Anterior cingulate cortex (tissue), 58 donors: ENCODE measurements around the gene ROS1.
"Not testable (repeated sequence)": the region's sequence is repeated elsewhere in the genome, so short reads cannot be mapped to it uniquely, and the experiment has no call there.

Experiments
- DNase-seq, 58 donors: peaks; one replicate each; lab custom pipeline; 2025; lab: John Stamatoyannopoulos, UW

Gene ROS1

DNA sequence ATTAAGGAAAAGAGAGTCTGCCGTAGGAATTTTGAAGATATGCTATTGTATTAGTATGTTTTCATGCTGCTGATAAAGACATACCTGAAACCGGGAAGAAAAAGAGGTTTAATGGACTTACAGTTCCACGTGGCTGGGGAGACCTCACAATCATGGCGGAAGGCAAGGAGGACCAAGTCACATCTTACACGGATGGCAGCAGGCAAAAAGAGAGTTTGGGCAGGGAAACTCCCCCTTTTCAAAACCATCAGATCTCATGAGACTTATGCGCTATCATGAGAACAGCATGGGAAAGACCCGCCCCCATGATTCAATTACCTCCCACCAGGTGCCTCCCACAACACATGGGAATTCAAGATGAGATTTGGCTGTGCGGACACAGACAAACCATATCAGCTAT lies 16.6 kb upstream of the ROS1 start:
- not testable (repeated sequence) for DNase-seq

DNA sequence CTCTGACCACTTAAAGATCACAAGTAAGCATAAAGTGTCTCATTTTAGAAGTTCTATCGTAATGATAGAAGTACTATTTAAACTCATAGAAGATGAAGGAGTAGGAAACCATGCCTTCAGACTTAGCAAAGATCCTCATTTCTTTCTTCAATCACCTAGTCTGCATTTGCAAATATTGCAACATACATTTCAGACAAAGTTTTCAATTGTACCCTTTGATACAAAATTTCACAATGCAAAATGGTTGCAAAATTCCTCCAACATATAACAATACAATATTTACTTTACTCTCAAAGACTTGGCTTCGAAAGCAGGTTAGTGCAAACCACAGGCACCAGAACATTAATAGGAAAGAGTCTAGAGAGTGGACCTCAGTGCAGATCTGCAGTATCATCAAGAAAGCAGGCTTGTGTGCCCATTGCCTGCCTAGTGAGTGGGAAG lies 16.1 kb upstream of the ROS1 start:
- no peak for DNase-seq

DNA sequence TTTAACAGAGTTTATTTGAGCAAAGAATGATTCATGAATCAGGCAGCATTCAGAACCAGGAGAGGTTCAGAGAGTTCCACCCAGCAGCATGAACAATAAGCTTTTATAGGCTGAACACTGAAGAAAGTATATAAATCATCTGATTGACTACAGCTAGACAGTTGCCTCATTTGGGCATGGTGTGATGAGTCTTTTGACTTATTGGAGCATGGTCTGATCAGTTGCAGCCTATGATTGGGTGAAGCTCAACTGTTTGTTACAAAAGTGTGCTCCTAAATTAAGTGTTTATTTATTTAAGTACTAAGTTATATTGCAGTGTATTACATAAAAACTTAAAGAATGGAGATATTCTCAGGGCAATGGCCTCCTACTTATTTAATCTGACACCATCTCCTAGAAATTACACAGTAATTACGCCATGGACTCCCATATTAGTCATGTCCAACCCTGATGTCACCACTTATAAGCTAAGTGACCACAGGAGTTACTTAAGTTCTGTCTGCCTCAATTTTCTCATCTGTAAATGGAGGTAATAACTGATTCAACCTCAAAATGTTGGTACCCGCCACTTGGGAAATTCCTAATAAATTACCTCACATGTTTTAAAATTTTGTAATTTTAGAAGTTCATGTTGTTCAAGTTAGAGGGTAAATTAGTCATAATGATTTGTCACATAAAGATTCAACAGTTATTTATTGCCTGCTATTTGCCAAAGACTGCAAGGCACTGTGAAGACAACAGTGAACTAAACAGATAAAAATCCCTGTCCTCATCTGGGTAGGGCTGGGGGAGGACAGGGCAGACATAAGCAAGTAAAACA lies 15.2 kb upstream of the ROS1 start:
- DNase-seq, result no peak

DNA sequence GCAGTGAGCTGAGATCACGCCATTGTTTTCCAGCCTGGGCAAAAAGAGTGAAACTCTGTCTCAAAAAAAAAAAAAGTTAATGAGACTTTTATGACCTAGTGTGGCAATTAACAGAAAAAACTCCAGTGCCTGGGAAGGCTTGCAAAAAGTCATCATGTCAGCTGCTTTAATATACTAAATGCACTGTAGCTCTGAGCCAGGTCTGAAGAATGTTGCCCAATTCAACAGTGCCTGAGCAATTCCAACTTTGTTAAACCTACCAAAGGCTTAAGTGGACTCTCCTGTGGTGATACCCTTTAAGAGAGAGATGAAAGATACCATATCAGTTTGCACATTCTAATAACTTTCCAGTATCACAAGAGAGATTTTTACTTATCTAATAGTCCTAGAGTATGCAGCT lies 6.5 kb upstream of the ROS1 start:
- no peak for DNase-seq

DNA sequence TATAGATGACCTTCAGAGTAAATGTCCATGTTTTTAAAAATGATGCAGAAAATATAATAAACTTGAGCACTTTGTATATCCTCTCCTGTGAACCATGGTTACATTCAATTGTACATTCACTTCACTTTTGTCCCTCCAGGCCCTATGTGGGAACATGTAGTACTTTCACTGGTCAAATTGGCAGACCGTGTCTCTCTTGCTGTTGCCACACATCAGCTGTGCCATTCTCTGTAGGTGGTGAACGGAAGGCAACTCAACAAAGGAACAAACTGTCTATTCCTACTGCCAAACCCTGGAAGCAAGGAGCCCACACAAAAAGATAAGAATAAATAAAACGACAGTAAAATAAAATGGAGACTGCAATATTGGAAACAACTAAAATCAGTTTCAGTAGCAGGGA lies 2.0 kb downstream of the ROS1 start:
- DNase-seq, result peak in 13 of 58 donors; percentile 4 to 62 (median 17)

DNA sequence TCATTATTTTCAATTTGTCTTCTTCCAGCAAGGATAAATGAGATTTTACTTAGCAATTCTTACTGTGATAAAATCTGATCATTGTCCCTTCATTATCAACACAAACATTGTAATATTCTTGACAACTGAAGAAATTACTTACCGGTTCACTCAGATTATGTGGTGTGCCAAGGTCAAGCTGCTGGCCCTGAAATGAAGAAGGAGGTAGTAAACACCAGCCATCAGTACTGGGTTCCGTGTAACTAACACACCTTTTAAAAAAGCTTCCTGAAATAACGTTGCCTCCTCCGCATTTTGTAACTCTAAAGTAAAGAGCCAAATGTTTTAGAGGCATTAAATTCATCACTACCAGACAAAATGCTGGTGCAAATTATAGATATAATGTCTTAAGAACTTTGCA lies 7.4 kb downstream of the ROS1 start:
- no peak for DNase-seq

DNA sequence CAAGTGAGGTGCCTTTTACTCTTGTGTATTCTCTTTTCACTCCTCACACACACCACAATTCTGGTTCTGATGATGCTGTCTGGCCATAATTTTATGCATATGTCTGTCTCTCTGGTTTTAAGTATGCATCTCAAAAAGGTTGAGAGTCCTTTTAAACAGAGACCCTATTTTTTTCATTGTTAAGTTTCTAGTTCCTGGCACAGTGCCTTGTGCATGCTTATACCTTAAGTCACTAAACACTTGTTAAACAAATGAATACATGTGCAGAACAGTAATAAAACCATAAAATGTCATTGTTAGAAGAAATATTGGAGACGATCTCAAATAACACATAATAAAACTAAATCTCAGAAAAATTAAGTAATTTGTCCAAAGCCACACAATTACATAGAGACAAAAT lies 7.9 kb downstream of the ROS1 start:
- no peak for DNase-seq

DNA sequence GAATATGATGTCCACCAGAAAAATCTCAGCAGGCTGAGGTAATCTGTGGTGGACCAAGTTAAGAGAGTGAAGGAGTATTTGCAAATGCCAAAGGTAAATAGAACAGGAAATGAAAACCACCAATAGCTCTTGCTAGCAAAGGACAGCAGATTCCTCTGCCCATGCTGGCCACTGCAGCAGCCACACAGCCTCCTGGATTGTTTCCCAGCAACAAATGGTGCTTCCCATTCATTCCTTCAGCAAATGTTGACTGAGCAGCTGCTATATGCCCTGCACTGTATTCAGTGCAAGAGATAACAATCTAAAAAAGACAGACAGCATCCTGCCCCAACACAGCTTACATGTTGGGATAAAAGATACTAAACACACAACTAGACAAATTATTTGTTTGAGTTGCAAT lies 11.0 kb downstream of the ROS1 start:
- peak in 1 of 58 donors; percentile 1 for DNase-seq

DNA sequence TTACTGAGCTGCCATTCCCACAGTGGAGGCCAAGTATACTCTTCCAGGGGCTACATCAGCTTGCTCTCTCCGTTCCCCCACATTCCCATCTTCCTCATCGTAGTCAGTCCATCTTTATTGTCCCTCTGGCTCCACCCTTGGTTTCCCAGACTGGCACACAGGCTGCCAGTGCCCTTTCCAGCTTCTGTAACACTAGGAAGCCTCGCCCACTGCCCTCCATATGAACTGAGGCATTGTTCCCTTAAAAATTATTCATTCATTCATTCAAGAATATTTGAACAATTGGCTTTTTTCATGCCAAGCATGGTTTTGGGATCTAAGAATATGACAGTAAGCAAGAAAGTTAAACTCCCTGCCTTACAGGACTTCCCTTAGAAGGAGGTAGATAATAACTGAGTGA lies 14.3 kb downstream of the ROS1 start:
- DNase-seq, result no peak

DNA sequence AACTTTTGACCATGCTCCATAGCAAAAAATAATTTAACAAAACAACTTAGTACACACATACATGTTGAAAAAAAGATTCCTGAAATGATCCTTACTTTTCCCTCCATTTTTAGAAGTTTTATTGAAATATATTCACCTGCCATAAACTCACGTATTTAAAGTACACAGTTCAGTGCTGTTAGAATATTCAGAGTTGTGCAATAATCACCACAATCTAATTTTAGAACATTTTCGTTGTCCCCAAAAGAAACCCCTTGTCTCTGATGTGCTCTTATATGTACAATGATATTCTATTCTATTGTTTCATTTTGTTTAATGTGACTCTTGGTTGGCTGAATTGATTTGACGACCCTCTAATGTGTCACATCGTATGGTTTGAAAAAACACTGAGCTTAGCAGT lies 15.9 kb downstream of the ROS1 start:
- DNase-seq, result no peak

DNA sequence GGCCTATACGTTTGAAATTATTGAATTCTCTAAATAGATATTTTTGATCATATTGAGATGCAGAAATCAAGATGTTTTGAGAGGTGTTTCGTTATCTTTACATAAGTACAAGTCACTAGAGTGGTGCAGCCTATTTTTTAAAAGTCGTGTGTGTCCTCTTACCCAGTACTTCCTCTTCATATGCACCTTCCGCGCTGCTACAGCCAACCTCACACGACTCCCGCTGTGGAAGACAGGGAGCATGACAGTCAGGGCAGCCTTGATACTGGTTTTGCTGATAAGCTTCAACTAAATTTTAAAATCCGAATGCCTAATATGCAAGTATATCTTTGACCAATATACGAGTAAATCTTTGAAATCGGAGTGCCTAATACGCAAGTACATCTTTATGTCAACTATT lies 16.3 kb downstream of the ROS1 start:
- no peak for DNase-seq

DNA sequence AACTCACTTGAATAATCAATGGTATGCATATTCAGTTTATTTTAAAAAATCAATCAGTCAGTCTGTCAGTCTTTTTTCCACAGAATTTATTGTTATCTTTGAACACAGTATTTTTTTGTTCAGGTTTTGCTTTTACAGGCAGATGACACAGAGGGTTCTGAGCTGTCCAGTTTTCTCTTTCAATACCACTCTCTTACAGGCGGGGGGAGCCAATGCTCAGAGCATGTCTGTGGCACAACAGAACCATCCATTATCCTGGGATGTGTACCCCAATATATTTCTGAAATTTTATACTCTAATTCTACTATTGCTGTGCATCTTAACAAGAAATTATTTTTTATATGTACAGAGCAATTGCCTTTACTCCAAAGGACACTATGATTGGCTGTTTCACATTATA lies 21.2 kb downstream of the ROS1 start:
- DNase-seq, result peak in 1 of 58 donors; percentile 1

DNA sequence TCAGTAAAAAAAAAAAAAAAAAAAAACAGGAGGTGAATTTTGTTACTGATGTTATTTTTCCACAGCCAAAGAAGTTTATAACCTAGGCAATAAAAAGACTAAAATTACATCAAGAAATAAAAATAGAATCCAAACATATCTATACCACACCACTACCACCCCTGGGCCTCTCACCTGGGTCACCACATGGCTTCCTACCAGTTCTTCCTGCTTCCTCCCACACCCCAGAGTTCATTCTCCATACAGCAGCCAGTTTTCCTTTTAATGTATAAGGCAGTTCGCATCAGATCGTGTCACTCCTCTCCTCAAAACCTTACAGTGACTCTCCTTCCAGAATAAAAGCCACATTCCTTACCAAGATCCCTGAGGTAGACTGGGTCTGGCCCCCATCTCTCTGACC lies 23.9 kb downstream of the ROS1 start:
- no peak for DNase-seq

DNA sequence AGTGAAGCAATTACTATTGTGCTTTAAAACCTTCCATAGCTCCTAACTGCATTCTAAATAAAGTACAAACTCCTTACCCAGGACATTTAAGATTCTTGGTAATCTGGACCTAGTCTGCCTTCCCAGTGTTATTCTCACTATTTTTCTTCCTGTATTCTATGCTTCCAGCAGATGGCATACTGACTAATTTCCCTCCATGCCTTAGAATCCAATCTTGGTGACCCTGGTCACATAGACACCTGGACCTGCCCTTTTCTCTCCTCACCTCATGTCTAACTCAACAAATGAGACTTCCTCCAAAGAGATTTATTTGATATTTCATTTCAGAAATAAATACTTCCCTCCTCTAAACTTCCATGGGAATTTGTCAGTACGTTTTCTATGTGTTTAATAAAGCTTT lies 25.8 kb downstream of the ROS1 start:
- no peak for DNase-seq

DNA sequence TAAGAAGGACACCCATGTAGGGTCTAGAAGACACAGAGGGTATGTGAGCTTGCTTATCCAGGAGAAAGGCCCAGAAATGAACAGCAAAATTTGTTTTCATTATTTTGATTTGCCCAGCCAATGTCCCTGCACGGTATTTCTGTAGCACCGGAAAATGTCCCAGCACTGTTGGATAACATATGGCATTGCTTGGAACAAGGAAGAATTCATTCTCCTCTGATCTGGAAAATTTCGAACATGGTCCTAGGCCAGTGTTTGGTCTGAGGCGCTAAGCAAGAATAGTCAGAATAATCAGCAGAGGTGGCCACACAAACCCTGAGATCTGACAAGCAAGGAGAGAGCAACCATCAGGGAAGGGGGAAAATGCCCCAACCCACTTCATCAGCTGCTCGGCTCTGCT lies 26.6 kb downstream of the ROS1 start:
- no peak for DNase-seq

DNA sequence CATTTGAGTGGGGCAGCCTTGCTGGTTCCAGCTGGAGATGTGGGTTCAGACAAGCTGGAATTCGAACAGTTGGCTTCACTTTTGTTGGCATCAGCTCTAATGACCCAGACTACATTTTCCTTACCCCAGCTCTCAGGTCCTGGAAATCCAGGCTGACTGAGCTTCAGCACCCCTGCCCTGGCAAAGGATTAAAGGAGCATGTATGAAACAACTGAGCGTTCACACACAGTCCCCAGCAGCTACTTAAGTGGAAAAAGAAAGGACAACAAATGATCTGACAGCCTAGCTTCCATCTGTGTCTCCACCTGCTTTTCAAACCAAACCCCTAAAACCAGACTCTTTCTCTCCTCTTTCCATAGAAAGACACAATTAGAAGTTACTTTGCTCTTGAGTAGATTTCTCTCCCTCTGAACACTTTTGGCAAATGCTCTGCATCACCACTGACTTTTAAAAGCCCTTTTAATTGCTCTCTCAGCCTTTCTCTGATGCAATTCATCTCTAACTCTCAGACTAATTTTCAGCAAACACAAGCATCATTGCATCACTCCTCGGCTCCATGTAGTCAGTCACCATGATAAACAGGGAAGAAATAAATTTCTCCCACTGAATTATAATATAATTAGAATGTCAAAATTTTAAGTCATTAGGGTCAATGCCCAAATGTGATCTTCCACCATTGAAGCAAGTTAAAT lies 28.1 kb downstream of the ROS1 start:
- no peak for DNase-seq

DNA sequence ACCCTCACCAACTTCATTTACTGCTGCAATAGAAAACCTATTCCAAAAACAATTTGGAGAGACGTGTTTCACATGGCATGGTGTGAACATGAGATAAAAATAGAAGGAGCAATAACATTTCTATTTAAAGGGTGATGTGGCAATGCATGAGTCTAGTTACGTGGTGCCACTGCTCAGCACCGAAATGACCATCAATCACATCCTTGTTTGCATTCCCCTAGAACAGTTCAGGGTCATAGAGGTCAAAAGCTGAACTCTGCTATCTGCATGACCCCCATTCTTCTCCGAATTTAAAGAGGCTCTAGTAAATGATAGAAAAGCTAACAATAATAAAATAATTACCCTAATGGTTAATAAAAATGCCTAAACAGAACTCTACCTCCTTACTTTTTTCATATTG lies 29.5 kb downstream of the ROS1 start:
- DNase-seq, result no peak

DNA sequence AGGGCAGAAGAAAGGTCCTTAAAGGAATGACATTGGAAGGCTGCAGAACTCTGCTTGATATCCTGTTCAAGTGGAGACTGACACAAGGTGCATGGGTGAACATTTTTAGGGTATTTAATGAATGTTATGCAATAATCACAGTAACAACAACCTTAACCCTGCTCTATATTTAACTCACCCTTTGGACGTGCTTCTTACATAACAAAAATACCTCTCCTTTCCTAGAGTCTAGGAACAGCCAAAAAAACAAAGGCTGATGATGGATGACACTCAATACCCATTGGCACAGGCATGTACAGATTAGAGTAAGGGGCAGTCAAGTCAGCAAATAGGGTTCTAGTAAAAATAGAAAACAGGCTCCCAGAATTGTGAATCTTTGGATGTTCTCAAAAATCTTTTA lies 30.6 kb downstream of the ROS1 start:
- DNase-seq, result no peak

DNA sequence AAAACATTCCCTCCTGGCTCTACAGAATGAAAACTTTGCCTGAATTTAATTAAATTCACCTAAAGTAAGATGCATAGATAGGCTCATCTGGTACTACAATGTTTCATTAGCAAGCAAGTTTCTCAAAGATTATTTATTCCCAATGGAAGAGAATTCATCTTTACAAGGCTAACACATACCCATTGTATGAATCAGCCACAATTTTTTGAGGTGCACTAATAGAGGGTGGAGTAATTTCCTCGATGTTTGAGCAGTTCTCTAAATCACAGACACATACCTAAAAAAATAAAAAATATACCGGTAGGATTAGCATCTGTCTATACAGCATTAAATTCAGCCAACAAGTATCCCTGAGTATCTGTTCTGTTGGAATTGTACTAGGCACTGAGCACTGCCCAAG lies 32.7 kb downstream of the ROS1 start:
- no peak for DNase-seq

DNA sequence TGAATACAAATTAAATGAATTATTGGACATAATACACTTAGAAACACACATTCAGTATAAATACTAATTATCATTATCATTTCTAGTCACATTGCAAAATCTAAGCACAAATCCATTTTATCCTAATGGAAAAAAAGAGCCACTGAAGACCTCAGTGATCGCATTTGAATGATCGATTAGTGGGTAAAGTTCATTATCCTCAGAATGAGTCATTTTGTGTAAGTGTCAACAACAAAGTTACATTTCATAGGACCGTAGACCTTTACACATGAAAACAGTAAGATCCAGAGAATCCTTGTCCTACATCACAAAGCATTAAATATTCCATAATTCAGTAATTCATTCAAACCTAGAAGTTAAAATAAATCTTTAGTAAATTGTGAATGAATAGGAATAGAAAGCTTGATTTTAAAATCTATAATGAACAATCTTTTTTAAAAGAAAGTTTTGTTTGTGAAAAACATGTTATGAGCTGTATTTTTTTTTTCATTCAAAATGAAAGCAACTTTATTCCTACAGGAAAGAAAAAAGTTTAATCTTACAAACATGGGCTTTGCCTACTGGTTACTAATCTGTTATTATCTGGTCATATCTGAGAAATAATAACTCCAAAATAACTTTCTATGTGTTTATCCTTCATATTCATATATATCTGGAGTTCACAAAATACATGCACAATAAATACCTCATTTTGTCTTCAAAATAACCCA lies 33.7 kb downstream of the ROS1 start:
- DNase-seq, result no peak

DNA sequence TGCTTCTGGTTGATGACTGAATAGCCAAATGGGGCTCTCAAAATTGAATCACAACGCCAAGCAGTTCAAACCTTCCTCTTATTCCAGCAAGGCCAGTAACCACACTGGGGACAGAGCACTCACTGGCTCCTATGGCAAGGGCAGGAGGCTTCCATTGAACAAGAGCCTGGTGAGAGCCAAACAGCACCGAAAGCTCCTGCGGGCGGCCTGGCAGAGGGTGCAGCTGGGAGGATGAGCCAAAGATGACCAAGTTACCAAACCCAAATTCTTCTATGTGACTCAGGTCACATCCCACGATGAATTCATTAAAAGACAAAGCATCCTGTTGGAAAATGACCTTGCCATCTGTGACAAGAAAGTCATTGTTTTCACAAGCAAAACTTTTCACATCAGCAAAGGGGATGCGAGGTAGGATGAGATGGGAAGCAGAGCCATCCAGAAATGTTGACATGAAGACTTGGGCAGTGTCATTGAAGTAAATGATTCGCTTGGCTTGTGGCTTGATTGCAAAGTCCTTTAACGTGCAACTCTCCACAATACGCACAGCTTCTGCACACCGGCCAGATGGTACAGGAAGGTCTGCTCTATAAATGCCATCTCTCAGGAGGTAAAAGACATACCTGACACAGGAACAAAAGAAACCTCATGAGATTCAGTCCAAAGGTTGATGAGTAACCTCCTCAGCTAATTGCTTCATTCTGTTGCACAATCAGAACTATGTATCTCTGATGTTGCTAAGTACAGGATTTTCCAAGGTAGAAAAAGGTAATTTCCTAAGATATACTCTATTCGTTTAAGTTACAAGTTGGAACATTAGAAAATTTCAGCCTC lies 36.3 kb downstream of the ROS1 start:
- DNase-seq, result no peak
